Measurements from ENCODE around the gene NUP133.
A peak's percentile ranks its signal among the peaks of the same experiment; 100 is the strongest.
"Not testable (repeated sequence)": the region's sequence is repeated elsewhere in the genome, so short reads cannot be mapped to it uniquely, and the experiment has no call there.

The NUP133 gene

GRCh38 chr1:229448845-229449244 is 59.3 kb downstream of the NUP133 start:
- DNase-seq (ENCODE audit: low spot score): no peak

- no peak for DNase-seq (ENCODE audit: low spot score)
Measured at GRCh38 chr1:229448354-229448753, 59.8 kb downstream of the NUP133 start.

GRCh38 chr1:229447809-229448252 is 60.3 kb downstream of the NUP133 start:
- no peak for DNase-seq (ENCODE audit: low spot score)

GRCh38 chr1:229445828-229446227 is 62.3 kb downstream of the NUP133 start:
- no peak for DNase-seq (ENCODE audit: low spot score)

- peak; percentile 54 for DNase-seq (ENCODE audit: low spot score)
Measured at GRCh38 chr1:229440851-229441537, 67.1 kb downstream of the NUP133 start.

- DNase-seq (ENCODE audit: low spot score): no peak
Measured at GRCh38 chr1:229438021-229438420, 70.1 kb downstream of the NUP133 start.

GRCh38 chr1:229437443-229437842 is 70.7 kb downstream of the NUP133 start:
- peak; percentile 25 for DNase-seq (ENCODE audit: low spot score)

- DNase-seq (ENCODE audit: low spot score): no peak
Measured at GRCh38 chr1:229436201-229436600, 71.9 kb downstream of the NUP133 start.

- DNase-seq (ENCODE audit: low spot score): no peak
Measured at GRCh38 chr1:229434641-229435051, 73.5 kb downstream of the NUP133 start.

- DNase-seq (ENCODE audit: low spot score): no peak
Measured at GRCh38 chr1:229434005-229434640, 74.0 kb downstream of the NUP133 start, which contains the start of gene ACTA1. ACTA1 (minus strand) TSS chr1:229434094; CDS start chr1:229433115, 979 bp downstream.

- DNase-seq (ENCODE audit: low spot score): no peak
Measured at GRCh38 chr1:229433364-229434004, 74.7 kb downstream of the NUP133 start.

- no peak for DNase-seq (ENCODE audit: low spot score)
Measured at GRCh38 chr1:229432905-229433304, 75.2 kb downstream of the NUP133 start.

GRCh38 chr1:229432116-229432461 is 76.1 kb downstream of the NUP133 start:
- no peak for DNase-seq (ENCODE audit: low spot score)

GRCh38 chr1:229431284-229432115 is 76.6 kb downstream of the NUP133 start:
- no peak for DNase-seq (ENCODE audit: low spot score)

- peak; percentile 35 for DNase-seq (ENCODE audit: low spot score)
Measured at GRCh38 chr1:229430761-229431283, 77.3 kb downstream of the NUP133 start.

GRCh38 chr1:229428256-229428655 is 79.9 kb downstream of the NUP133 start:
- no peak for DNase-seq (ENCODE audit: low spot score)

- DNase-seq (ENCODE audit: low spot score): no peak
Measured at GRCh38 chr1:229427572-229427971, 80.6 kb downstream of the NUP133 start.

- no peak for DNase-seq (ENCODE audit: low spot score)
Measured at GRCh38 chr1:229425564-229426159, 82.5 kb downstream of the NUP133 start.

- DNase-seq (ENCODE audit: low spot score): no peak
Measured at GRCh38 chr1:229420765-229421164, 87.4 kb downstream of the NUP133 start.

GRCh38 chr1:229420224-229420623 is 87.9 kb downstream of the NUP133 start:
- DNase-seq (ENCODE audit: low spot score): no peak

GRCh38 chr1:229418586-229418985 is 89.6 kb downstream of the NUP133 start:
- DNase-seq (ENCODE audit: low spot score): not testable (repeated sequence)

- not testable (repeated sequence) for DNase-seq (ENCODE audit: low spot score)
Measured at GRCh38 chr1:229412810-229413209, 95.3 kb downstream of the NUP133 start.
